HG02798 (cell line): ENCODE results near the gene FXR2.
A peak's percentile ranks its signal among the peaks of the same experiment; 100 is the strongest.

Experiments
- ATAC-seq: cut with Tn5 transposase; IDR thresholded peaks from one replicate; pipeline ENCODE4 v1.9.1; 2021; ENCODE audit warnings: mild to moderate bottlenecking; ENCODE audit not compliant: unreplicated experiment, poor library complexity

Gene FXR2

DNA sequence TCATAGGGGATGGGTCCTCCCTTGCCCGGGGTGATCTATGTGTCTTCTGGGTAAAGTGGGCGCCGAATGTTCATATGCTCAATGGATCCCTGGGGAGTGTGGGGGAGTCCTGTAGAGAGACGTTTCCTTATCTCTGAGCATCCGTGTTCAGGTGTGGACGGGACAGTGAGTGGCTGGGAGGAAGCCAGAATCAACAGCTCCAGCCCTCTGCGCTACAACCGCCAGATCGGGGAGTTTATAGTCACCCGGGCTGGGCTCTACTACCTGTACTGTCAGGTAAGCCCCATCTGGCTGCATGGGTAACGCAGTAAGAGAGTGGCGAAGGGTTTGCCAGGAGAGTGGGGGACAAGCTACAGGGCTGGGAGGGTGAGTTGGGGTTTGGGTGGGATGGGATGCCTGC lies 58.1 kb downstream of the FXR2 start:
- no peak for ATAC-seq

DNA sequence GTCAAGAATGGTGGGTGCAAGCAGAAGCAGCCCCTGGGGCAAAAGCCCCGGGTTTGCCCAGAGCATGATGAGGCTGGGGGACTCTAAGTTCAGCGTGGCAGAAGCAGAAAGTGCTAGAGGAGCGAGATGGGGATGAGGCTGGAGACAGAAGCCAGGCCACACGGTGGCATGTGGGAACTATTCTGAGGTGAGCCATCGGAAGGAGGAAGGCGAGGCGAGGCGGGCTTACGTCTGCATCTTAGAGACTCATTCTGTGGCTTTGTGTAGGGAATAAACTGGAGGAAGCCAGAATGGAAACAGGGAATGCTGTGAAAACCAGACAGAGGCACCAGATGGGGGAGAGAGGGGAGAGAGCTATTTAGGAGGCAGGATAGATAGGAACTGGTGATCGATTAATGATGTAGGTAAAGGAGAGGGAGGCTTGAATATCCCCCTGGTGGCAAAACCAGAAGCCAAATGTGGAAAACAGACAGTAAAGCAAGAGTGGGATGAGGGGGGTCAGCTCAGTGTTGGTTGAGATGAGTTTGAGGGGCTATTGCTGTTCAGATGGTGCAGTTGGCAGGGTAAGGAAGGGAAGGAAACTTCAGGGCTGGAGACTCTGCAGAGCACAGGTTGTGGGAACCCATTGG lies 59.3 kb downstream of the FXR2 start:
- no peak for ATAC-seq

DNA sequence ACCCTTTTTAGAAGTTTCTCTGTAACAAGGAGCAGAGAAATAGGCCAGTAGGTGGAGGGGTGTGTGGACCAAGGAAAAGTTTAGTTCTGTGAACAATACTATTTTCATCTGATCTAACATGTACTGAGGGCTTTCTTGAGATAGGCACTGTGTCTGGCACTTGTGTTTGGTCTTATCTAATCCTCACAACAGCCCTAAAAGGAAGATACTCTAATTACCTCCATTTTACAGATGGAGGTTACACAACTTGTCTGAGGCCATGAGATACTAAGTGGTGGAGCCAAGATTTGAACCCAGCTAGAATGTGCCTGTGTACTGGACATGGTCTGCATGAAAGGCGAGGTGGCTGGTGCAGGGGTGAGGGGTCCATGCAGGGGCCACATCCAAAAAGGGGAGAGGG lies 61.3 kb downstream of the FXR2 start:
- no peak for ATAC-seq

DNA sequence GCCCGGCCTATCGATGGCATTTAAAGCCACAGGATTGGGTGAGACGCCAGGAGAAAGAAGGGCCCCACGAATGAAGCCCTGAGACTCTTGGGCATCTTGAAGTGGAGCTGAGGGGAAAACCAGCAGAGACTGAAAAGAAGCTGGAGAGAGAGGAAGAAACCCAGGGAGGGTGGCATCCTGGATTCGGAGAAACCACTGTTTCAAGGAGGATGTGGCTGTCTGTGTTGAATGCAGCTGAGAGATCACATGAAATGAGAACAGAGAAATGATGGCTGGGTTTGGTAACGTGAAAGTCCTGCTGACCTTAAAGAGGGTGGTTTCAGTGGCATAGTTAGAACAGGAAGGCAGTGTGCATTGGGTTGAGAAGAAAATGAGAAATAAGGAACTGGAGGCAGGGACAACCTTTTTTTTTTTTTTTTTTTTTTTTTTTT lies 62.1 kb downstream of the FXR2 start:
- ATAC-seq = peak; percentile 63

DNA sequence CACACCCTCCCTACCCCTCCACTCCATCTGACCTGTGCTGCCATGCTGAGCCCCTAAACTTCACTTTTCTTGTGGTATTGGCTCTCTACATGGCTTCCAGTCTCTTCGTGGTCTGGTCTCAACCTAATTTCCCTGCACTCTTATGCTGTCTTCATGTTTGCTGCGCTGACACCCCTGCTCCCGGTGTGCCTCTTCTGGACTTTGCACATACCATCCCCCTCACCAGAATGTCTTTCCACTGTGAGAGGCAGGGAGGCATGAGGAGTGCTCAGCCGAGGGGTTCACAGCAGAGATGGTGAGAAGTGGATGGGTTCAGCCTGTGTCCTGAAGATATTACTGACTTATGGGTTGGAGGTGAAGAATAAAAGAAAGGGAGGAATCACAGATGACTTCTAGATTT lies 63.3 kb downstream of the FXR2 start:
- no peak for ATAC-seq

DNA sequence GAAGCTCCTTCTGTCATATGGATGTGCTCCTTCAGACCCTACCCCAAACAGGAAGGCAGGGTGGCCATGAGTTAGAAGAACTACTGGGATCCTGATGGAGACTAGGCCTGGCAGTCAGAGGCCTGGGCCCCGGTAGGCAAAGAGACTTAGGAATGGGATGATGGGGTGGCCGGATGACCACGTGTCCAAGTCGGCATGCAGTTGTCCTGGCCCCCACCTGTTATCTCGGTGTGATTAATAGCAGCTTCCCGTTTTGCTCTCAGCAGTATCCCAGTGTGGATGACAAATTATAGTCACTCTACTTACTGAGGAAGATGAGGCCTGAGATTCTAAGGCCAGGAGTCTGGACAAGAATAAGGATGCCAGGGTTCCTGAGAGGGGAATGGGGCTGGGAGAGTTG lies 64.4 kb downstream of the FXR2 start:
- ATAC-seq = no peak

DNA sequence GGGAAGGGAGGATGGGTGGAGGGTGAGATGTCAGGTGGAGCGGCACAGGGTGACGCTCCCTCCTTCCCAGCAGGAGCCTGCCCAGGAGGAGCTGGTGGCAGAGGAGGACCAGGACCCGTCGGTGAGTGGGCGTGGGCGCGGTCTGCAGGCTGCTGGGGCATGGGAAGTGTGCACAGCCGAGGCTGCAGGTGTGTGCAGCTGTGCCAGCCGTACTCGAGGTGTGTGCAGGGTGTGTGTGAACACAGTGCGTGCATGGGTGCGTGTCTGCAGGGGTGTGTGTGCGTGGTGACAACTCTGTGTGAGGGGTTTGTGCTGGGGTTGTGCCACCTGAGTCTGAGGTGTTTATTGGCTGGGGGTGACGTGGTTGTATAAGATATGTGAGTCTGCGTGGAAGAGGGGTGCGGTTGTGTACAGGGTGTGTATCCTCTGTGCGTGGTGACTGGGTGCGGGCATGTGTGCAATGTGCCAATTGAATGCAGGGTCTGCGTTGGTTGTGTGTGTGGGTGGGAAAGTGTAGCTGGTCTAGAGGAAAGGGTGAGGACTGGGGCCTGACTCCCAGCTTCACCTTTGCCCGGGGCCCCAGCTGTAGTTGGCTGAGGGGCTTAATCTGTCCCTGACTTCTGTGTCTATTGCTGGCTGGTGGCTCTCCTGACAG lies 65.2 kb downstream of the FXR2 start:
- ATAC-seq = no peak

DNA sequence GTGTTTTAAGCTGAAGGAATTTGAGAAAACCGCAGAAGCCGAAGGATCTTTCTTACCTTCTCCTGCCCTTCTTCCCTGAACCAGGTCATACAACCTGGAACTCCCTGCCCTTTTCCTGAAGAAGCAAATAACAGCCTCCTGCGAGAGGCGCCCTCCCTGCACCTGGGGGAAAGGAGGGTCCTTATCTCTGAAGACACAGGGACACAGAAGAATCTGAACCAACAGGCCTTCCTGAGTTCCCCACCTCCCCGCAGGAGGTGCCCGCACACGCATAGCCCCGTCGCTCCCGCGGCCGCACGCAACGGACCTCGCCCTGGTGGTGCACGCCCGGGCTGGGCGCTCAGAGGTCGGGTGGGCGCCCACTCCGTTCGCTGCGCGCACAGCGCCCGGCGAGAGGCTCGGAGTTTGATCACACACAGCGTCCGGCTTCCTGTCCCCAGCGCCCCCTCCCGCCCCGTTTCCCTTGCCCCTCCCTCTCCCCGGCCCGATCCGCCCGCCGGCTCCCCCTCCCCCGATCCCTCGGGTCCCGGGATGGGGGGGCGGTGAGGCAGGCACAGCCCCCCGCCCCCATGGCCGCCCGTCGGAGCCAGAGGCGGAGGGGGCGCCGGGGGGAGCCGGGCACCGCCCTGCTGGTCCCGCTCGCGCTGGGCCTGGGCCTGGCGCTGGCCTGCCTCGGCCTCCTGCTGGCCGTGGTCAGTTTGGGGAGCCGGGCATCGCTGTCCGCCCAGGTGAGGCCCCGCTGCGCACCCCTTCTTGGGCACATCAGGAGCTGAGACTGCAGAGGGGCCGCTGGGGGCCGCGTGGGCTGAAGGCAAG lies 65.9 kb downstream of the FXR2 start, which contains the start of gene TNFSF12:
Gene TNFSF12, plus strand, starts transcription at position 474 of the 816 bp plus-strand sequence. Its CDS starts 96 bp downstream, at position 570.
- no peak for ATAC-seq

DNA sequence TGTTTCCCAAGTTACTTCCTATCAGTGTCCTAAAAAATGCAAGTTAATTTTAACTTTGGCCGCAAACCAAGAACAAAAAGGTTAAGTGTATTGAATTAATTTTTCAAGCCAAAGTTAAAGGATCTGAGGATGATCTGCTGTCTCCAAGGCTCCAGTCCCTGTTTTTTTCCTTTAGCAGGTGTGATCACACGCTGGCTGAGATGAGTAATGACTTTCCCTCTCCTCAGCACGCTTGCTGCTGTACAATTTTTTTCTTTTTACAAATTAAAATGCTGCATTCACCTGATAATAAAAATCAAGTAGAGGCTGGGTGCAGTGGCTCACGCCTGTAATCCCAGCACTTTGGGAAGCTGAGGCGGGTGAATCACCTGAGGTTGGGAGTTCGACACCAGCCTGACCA lies 69.8 kb downstream of the FXR2 start:
- no peak for ATAC-seq
